ENCODE data around the gene CDSN. TPM values are rescaled to one million over a fixed set of nuclear protein-coding genes. Genes with fewer than 3 reads are reported as not detected.

The CDSN gene
- total and polyA plus RNA-seq, 2 experiments from 2014 or later, result 0.07 TPM; not detected in 1

- TF ChIP-seq, protein P1, sequence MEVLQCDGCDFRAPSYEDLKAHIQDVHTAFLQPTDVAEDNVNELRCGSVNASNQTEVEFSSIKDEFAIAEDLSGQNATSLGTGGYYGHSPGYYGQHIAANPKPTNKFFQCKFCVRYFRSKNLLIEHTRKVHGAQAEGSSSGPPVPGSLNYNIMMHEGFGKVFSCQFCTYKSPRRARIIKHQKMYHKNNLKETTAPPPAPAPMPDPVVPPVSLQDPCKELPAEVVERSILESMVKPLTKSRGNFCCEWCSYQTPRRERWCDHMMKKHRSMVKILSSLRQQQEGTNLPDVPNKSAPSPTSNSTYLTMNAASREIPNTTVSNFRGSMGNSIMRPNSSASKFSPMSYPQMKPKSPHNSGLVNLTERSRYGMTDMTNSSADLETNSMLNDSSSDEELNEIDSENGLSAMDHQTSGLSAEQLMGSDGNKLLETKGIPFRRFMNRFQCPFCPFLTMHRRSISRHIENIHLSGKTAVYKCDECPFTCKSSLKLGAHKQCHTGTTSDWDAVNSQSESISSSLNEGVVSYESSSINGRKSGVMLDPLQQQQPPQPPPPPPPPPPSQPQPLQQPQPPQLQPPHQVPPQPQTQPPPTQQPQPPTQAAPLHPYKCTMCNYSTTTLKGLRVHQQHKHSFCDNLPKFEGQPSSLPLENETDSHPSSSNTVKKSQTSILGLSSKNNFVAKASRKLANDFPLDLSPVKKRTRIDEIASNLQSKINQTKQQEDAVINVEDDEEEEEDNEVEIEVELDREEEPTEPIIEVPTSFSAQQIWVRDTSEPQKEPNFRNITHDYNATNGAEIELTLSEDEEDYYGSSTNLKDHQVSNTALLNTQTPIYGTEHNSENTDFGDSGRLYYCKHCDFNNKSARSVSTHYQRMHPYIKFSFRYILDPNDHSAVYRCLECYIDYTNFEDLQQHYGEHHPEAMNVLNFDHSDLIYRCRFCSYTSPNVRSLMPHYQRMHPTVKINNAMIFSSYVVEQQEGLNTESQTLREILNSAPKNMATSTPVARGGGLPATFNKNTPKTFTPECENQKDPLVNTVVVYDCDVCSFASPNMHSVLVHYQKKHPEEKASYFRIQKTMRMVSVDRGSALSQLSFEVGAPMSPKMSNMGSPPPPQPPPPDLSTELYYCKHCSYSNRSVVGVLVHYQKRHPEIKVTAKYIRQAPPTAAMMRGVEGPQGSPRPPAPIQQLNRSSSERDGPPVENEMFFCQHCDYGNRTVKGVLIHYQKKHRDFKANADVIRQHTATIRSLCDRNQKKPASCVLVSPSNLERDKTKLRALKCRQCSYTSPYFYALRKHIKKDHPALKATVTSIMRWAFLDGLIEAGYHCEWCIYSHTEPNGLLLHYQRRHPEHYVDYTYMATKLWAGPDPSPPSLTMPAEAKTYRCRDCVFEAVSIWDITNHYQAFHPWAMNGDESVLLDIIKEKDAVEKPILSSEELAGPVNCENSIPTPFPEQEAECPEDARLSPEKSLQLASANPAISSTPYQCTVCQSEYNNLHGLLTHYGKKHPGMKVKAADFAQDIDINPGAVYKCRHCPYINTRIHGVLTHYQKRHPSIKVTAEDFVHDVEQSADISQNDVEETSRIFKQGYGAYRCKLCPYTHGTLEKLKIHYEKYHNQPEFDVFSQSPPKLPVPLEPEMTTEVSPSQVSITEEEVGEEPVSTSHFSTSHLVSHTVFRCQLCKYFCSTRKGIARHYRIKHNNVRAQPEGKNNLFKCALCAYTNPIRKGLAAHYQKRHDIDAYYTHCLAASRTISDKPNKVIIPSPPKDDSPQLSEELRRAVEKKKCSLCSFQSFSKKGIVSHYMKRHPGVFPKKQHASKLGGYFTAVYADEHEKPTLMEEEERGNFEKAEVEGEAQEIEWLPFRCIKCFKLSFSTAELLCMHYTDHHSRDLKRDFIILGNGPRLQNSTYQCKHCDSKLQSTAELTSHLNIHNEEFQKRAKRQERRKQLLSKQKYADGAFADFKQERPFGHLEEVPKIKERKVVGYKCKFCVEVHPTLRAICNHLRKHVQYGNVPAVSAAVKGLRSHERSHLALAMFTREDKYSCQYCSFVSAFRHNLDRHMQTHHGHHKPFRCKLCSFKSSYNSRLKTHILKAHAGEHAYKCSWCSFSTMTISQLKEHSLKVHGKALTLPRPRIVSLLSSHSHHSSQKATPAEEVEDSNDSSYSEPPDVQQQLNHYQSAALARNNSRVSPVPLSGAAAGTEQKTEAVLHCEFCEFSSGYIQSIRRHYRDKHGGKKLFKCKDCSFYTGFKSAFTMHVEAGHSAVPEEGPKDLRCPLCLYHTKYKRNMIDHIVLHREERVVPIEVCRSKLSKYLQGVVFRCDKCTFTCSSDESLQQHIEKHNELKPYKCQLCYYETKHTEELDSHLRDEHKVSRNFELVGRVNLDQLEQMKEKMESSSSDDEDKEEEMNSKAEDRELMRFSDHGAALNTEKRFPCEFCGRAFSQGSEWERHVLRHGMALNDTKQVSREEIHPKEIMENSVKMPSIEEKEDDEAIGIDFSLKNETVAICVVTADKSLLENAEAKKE (CRISPR knock-in tag; IDR thresholded peaks at IDR 0.05), result no peak
- TF ChIP-seq ZNF114 (CRISPR knock-in tag; IDR thresholded peaks at IDR 0.05) (no peak), STAT1 (IDR thresholded peaks at IDR 0.05; ENCODE audit: unreplicated experiment) (no peak), POLR2AphosphoS5 (IDR thresholded peaks at IDR 0.05; ENCODE audit: low read depth) (no peak), EZH2 (IDR thresholded peaks at IDR 0.05; ENCODE audit: low read depth, unreplicated experiment) (no peak), JUNB (IDR thresholded peaks at IDR 0.05; ENCODE audit: unreplicated experiment) (no peak), CREB1 (CRISPR knock-in tag; IDR thresholded peaks at IDR 0.05; ENCODE audit: low read depth) (no peak), EZH2phosphoT487 (IDR thresholded peaks at IDR 0.05; ENCODE audit: unreplicated experiment) (no peak), REST (IDR thresholded peaks at IDR 0.05; ENCODE audit: unreplicated experiment) (no peak), NANOG (IDR thresholded peaks at IDR 0.05; ENCODE audit: borderline replicate concordance) (no peak)
- TF ChIP-seq, protein P2, sequence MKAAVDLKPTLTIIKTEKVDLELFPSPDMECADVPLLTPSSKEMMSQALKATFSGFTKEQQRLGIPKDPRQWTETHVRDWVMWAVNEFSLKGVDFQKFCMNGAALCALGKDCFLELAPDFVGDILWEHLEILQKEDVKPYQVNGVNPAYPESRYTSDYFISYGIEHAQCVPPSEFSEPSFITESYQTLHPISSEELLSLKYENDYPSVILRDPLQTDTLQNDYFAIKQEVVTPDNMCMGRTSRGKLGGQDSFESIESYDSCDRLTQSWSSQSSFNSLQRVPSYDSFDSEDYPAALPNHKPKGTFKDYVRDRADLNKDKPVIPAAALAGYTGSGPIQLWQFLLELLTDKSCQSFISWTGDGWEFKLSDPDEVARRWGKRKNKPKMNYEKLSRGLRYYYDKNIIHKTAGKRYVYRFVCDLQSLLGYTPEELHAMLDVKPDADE (IDR thresholded peaks at IDR 0.05), result no peak
Measured at GRCh38 chr6:31156641-31157040, 36.4 kb upstream of the CDSN start (continued).
